ENCODE data around the gene PRRG2. TPM values are rescaled to one million over a fixed set of nuclear protein-coding genes. Genes with fewer than 3 reads are reported as not detected.

The PRRG2 gene
- total RNA-seq, 1 experiment from 2014 or later = 3.3 TPM

GRCh38 chr19:49570997-49571676 is 10.0 kb upstream of the PRRG2 start:
- 0 out of 3 replicates have a peak, but pooled peaks have one; percentile 19 for TF ChIP-seq CTCF (conservative IDR thresholded peaks at IDR 0.05)
- no peak overlapping the region for H3K56ac ChIP-seq (ENCODE audit: insufficient read length, low read depth, low read length)
- no peak overlapping the region for H3K4me2 ChIP-seq (ENCODE audit: insufficient read depth, insufficient read length, low read length)
- H3K4me1 ChIP-seq (ENCODE audit: insufficient read depth, low read length) = no peaks in the 10 kb centered on the region
- Mint-ChIP-seq H3K27me3 (ENCODE audit: low read depth) (no peaks in the 10 kb centered on the region), H3K4me3 (no peak overlapping the region; a peak in 1 of 5 replicates), H3K36me3 (ENCODE audit: insufficient read depth in 1 of 3, low read depth in 3 of 3) (peaks cover 2 to 20% (median 10%) of the 10 kb centered on the region in 3 experiments; a peak in 6 of 7 replicates), H3K27ac (peak overlapping the region in 2 of 3 experiments; percentile 21 to 89; a peak in 4 of 7 replicates), H3K4me1 (peaks cover 11 to 15% of the 10 kb centered on the region in 2 experiments), H3K9me3 (no peaks in the 10 kb centered on the region)
- no peak overlapping the region for H2BK12ac ChIP-seq (ENCODE audit: insufficient read length, low read depth, low read length)
- no peaks in the 10 kb centered on the region for H3K79me1 ChIP-seq (ENCODE audit: insufficient read depth, low read depth, low read length, poor library complexity, severe bottlenecking)
- H4K5ac ChIP-seq (ENCODE audit: insufficient read length, low read depth, low read length) = no peak overlapping the region
- H2AFZ ChIP-seq (ENCODE audit: low read length) = no peak overlapping the region
- H3K23me2 ChIP-seq (ENCODE audit: insufficient read length, low read depth, low read length, poor library complexity, severe bottlenecking) = no peaks in the 10 kb centered on the region
- no peak overlapping the region for H3K23ac ChIP-seq (ENCODE audit: insufficient read length, low read depth, low read length)
- no peak overlapping the region for H3K27ac ChIP-seq (ENCODE audit: insufficient read length, low read depth, low read length)
- no peaks in the 10 kb centered on the region for H3K9me3 ChIP-seq (ENCODE audit: control insufficient read depth, low read depth, low read length)
- H3K27me3 ChIP-seq (ENCODE audit: insufficient read depth, low read length) = no peaks in the 10 kb centered on the region
- H2BK15ac ChIP-seq (ENCODE audit: low read depth, low read length) = no peak overlapping the region
- peak; percentile 67 for DNase-seq
- no peak overlapping the region for H2BK5ac ChIP-seq (ENCODE audit: insufficient read length, low read length)
- H3K9ac ChIP-seq (ENCODE audit: extremely low read depth, insufficient read length, low read length) = no peak overlapping the region
- no peak overlapping the region for H4K91ac ChIP-seq (ENCODE audit: insufficient read length, low read depth, low read length)
- peaks cover 4% of the 10 kb centered on the region; the same call in 1 of the 2 replicates for H3K79me2 ChIP-seq (ENCODE audit: insufficient read depth, low read length)
- no peak overlapping the region for H2BK20ac ChIP-seq (ENCODE audit: low read depth, low read length, poor library complexity, severe bottlenecking)
- H2BK120ac ChIP-seq (ENCODE audit: low read depth, low read length, poor library complexity, severe bottlenecking) = no peak overlapping the region
- H3K14ac ChIP-seq (ENCODE audit: insufficient read depth, low read length) = no peak overlapping the region
- H3T11ph ChIP-seq (ENCODE audit: low read length) = no peak overlapping the region
- no peak overlapping the region for H3K4ac ChIP-seq (ENCODE audit: low read depth, low read length)
- no peak overlapping the region for H3K18ac ChIP-seq (ENCODE audit: insufficient read length, low read depth, low read length)
- H4K20me1 ChIP-seq (ENCODE audit: control insufficient read depth, insufficient read depth, insufficient read length) = no peaks in the 10 kb centered on the region
- no CpG with 5 or more reads among the region's 11 CpGs for WGBS (ENCODE audit: extremely low coverage, insufficient read length, low lambda C conversion rate)
- no peak overlapping the region for H2AK5ac ChIP-seq (ENCODE audit: insufficient read length, low read length)
- H4K8ac ChIP-seq (replicated peaks; ENCODE audit: insufficient read length, low read depth, low read length) = no peak overlapping the region

Data from H9 (cell line).